OCI-LY7 (cell line): ENCODE measurements around the gene B4GALNT4. TPM values are rescaled to one million over a fixed set of nuclear protein-coding genes. Genes with fewer than 3 reads are reported as not detected.

Experiments
- BruUV-seq: library from RNA; stranded (reverse); fragments of 400-500 nt; replicated peaks from 2 replicates; lab custom pipeline; 2021; lab: Mats Ljungman, UMichigan
- CTCF ChIA-PET: fragments of 300-600 bp; sonication (Branson Sonifier 250); formaldehyde crosslinking; loops from one replicate; lab custom pipeline; 2022; ENCODE audit warnings: antibody characterized with exemption; ENCODE audit not compliant: unreplicated experiment; lab: Charles Lee
- POLR2A ChIA-PET: fragments of 300-600 bp; sonication (Branson Sonifier 250); formaldehyde crosslinking; loops from one replicate; lab custom pipeline; 2022; ENCODE audit warnings: antibody characterized with exemption; lab: Charles Lee
- DNase-seq: peaks from one replicate; pipeline ENCODE4 v3.0.0-alpha.2; 2015; ENCODE audit warnings: low spot score
- H2AFZ ChIP-seq: fragments of 200-600 bp; sonication (generic), shearing (Covaris generic); 2 replicates; pipeline ENCODE4 v1.6.1; 2014; ENCODE audit warnings: mild to moderate bottlenecking, antibody characterized with exemption, low read length, moderate library complexity
- H3K27ac ChIP-seq: fragments of 200-600 bp; sonication (generic); 2 replicates; pipeline ENCODE4 v1.5.1; 2014; ENCODE audit warnings: mixed run types, low read depth, mild to moderate bottlenecking, moderate library complexity, low read length, inconsistent platforms; ENCODE audit not compliant: poor library complexity, severe bottlenecking
- H3K36me3 ChIP-seq: fragments of 200-600 bp; sonication (generic); 2 replicates; pipeline ENCODE4 v1.6.1; 2014; ENCODE audit warnings: mild to moderate bottlenecking, antibody characterized with exemption, low read length, moderate library complexity, mixed read lengths; ENCODE audit not compliant: insufficient read depth
- H3K4me1 ChIP-seq: fragments of 200-600 bp; sonication (generic); 2 replicates; pipeline ENCODE4 v1.5.1; 2014; ENCODE audit warnings: mild to moderate bottlenecking, low read length; ENCODE audit not compliant: insufficient read depth, poor library complexity, severe bottlenecking
- H3K4me2 ChIP-seq: fragments of 200-600 bp; sonication (generic); 2 replicates; pipeline ENCODE4 v1.6.1; 2014; ENCODE audit warnings: mild to moderate bottlenecking, low read length
- H3K4me3 ChIP-seq: fragments of 200-600 bp; sonication (generic); 2 replicates; pipeline ENCODE4 v1.5.1; 2014; ENCODE audit warnings: mild to moderate bottlenecking, low read depth, low read length; ENCODE audit not compliant: poor library complexity, severe bottlenecking
- H3K79me2 ChIP-seq: fragments of 200-600 bp; sonication (generic); 2 replicates; pipeline ENCODE4 v1.6.1; 2016; ENCODE audit warnings: low read depth, mild to moderate bottlenecking, low read length, moderate library complexity, mixed read lengths; ENCODE audit not compliant: insufficient read depth
- H3K9me2 ChIP-seq: fragments of 200-600 bp; sonication (generic); 2 replicates; pipeline ENCODE4 v1.6.1; 2016; ENCODE audit warnings: mild to moderate bottlenecking, low read length, mixed read lengths; ENCODE audit not compliant: insufficient read depth
- H3K9me3 ChIP-seq: fragments of 200-600 bp; sonication (generic); 2 replicates; pipeline ENCODE4 v1.6.1; 2014; ENCODE audit warnings: mild to moderate bottlenecking, mixed run types, low read length, mixed read lengths
- H4K20me1 ChIP-seq: fragments of 200-600 bp; sonication (generic); 2 replicates; pipeline ENCODE4 v1.6.1; 2014; ENCODE audit warnings: mild to moderate bottlenecking, antibody characterized with exemption, low read length, moderate library complexity, mixed read lengths; ENCODE audit not compliant: insufficient read depth
- CTCF ChIP-seq: fragments of 200-600 bp; sonication (generic); conservative IDR thresholded peaks from 2 replicates; pipeline ENCODE4 v1.5.1; 2014; ENCODE audit warnings: mild to moderate bottlenecking, antibody characterized with exemption, low read length, moderate library complexity, mixed read lengths
- EZH2phosphoT487 ChIP-seq: fragments of 200-600 bp; sonication (generic); IDR thresholded peaks from 2 replicates; pipeline ENCODE4 v1.6.1; 2018; ENCODE audit warnings: low read depth, borderline replicate concordance, mild to moderate bottlenecking, mixed run types, antibody characterized with exemption, low read length, moderate library complexity, mixed read lengths
- intact Hi-C: fragments of 100-400 bp; cut with micrococcal nuclease; formaldehyde crosslinking; loops from one replicate; pipeline ENCODE4 v1.10.0; 2022; ENCODE audit not compliant: unreplicated experiment
- total RNA-seq, 2 experiments: library from RNA; depleted of rRNA in 1 of 2; stranded (reverse); fragments of >200 nt in 1 of 2; shearing (Covaris generic) in 1 of 2; gene quantifications; 2 replicates each; pipeline ENCODE4 v1.2.3, GENCODE V29; 2014 to 2022

Gene B4GALNT4
- total RNA-seq, 2 experiments from 2014 or later = not detected

GRCh38 chr11:365831-366230 is 3.5 kb upstream of the B4GALNT4 start:
- intact Hi-C loops = no loop called here
- TF ChIP-seq CTCF (no peak), EZH2phosphoT487 (no peak)
- CTCF ChIA-PET = no interaction called here

GRCh38 chr11:367956-368413 is 1.3 kb upstream of the B4GALNT4 start:
- Histone ChIP-seq H4K20me1 (no peaks in the 10 kb centered on the region), H3K9me2 (no peaks in the 10 kb centered on the region), H3K4me1 (no peaks in the 10 kb centered on the region), H3K4me2 (no peak overlapping the region), H3K9me3 (no peaks in the 10 kb centered on the region), H3K4me3 (no peak overlapping the region), H2AFZ (no peak overlapping the region), H3K27ac (no peak overlapping the region), H3K36me3 (no peaks in the 10 kb centered on the region), H3K79me2 (no peaks in the 10 kb centered on the region)
- ChIA-PET CTCF (no interaction called here), POLR2A (no interaction called here)
- DNase-seq = no peak
- TF ChIP-seq CTCF (no peak), EZH2phosphoT487 (no peak)
- intact Hi-C loops = no loop called here
- no TSS peak for BruUV-seq

More at GRCh38 chr11:365831-366230, 3.5 kb upstream of the B4GALNT4 start:
- Histone ChIP-seq H3K79me2 (no peaks in the 10 kb centered on the region), H3K9me3 (no peaks in the 10 kb centered on the region), H3K4me3 (no peak overlapping the region), H3K4me1 (no peaks in the 10 kb centered on the region), H3K4me2 (no peak overlapping the region), H3K9me2 (no peaks in the 10 kb centered on the region), H2AFZ (no peak overlapping the region), H4K20me1 (no peaks in the 10 kb centered on the region), H3K27ac (no peak overlapping the region), H3K36me3 (no peaks in the 10 kb centered on the region)
- POLR2A ChIA-PET = no interaction called here
- no TSS peak for BruUV-seq
- DNase-seq = no peak

GRCh38 chr11:368414-369335 is 624 bp upstream of the B4GALNT4 start:
- DNase-seq = no peak

More at GRCh38 chr11:368414-369335, 624 bp upstream of the B4GALNT4 start:
- Histone ChIP-seq H3K27ac (no peak overlapping the region), H3K9me3 (no peaks in the 10 kb centered on the region), H3K9me2 (no peaks in the 10 kb centered on the region), H3K4me1 (no peaks in the 10 kb centered on the region), H3K79me2 (no peaks in the 10 kb centered on the region), H2AFZ (no peak overlapping the region), H3K4me3 (no peak overlapping the region), H3K36me3 (no peaks in the 10 kb centered on the region), H3K4me2 (no peak overlapping the region), H4K20me1 (no peaks in the 10 kb centered on the region)
- intact Hi-C loops = no loop called here
- TF ChIP-seq EZH2phosphoT487 = no peak
- TF ChIP-seq CTCF = no peak
- ChIA-PET CTCF (no interaction called here), POLR2A (no interaction called here)
- no TSS peak for BruUV-seq
